ENCODE results near the gene ADAM33. TPM values are rescaled to one million over a fixed set of nuclear protein-coding genes. Genes with fewer than 3 reads are reported as not detected.

Gene ADAM33
- total and polyA plus RNA-seq, 2 of the 8 experiments (the other 6 are each of a cell fraction or from before 2014, with no cell fraction given): 4.2 to 6.0 TPM

- no peak overlapping the region for H2BK20ac ChIP-seq (ENCODE audit: low read length)
- no peaks in the 10 kb centered on the region for H3K23me2 ChIP-seq (ENCODE audit: low read depth, low read length)
- H2BK5ac ChIP-seq (ENCODE audit: low read depth, low read length): no peak overlapping the region
- H3K23ac ChIP-seq (ENCODE audit: insufficient read length): no peak overlapping the region
- H3K27ac ChIP-seq (ENCODE audit: low read depth, low read length): no peak overlapping the region
- H3K9me3 ChIP-seq (ENCODE audit: insufficient read depth in 2 of 2, low read depth in 1 of 2, low read length in 1 of 2): peaks cover 4 to 6% of the 10 kb centered on the region in 2 experiments; a peak in 2 of 4 replicates
- H4K5ac ChIP-seq (ENCODE audit: insufficient read length, low read depth, low read length): no peak overlapping the region
- ChIA-PET CTCF (ENCODE audit: partially characterized antibody) (interaction anchor here (0.6 to 45.1 kb wide), 29 partner anchors 3 to 1833 kb away, joined by 3 to 1432 read pairs (median 3); partner anchors contain the start of genes ADAM33, ADISSP and SIGLEC1), POLR2A (ENCODE audit: partially characterized antibody) (interaction anchor here (1.3 to 1.5 kb wide), 2 partner anchors 44 to 48 kb away, joined by 3 to 4 read pairs; no protein-coding TSS in a partner anchor)
- H4K91ac ChIP-seq (replicated peaks; ENCODE audit: insufficient read length, low read length): no peak overlapping the region
- H2BK15ac ChIP-seq (ENCODE audit: low read length): no peak overlapping the region
- no peak overlapping the region for H3K4me2 ChIP-seq (ENCODE audit: insufficient read depth in 1 of 2, low read depth in 2 of 2, low read length in 2 of 2)
- H3K4me1 ChIP-seq (replicated peaks in 1 of 4; ENCODE audit: control insufficient read depth in 3 of 4, insufficient read depth in 4 of 4, low read length in 3 of 4): no peaks in the 10 kb centered on the region
- no peak overlapping the region for H4K8ac ChIP-seq (ENCODE audit: extremely low read depth, insufficient read depth, low read length)
- no peak overlapping the region for H2AK5ac ChIP-seq (ENCODE audit: low read depth, low read length)
- no peaks in the 10 kb centered on the region for H3K79me2 ChIP-seq (ENCODE audit: control insufficient read depth in 1 of 2, insufficient read depth in 2 of 2, low read length in 2 of 2)
- no peak overlapping the region for H2AFZ ChIP-seq (ENCODE audit: low read length)
- FAIRE-seq (no peak), DNase-seq (ENCODE audit: low read depth in 1 of 2, low spot score in 2 of 2) (no peak)
- H3K27me3 ChIP-seq (replicated peaks in 1 of 4; ENCODE audit: control insufficient read depth in 3 of 4, extremely low read depth in 1 of 4, insufficient read depth in 3 of 4, low read length in 3 of 4): no peaks in the 10 kb centered on the region
- no peak overlapping the region for H3K4ac ChIP-seq (replicated peaks; ENCODE audit: insufficient read length, low read depth, low read length)
- no peaks in the 10 kb centered on the region for H3K79me1 ChIP-seq (ENCODE audit: low read depth, low read length)
- H2BK12ac ChIP-seq (ENCODE audit: low read depth, low read length): no peak overlapping the region
- no peaks in the 10 kb centered on the region for H4K20me1 ChIP-seq (replicated peaks in 1 of 2; ENCODE audit: control insufficient read depth in 1 of 2, insufficient read depth in 2 of 2, low read length in 2 of 2)
- 91% methylated on average over 13 of the region's 15 CpGs; no CpG with 5 or more reads in 1 of the 2 experiments for WGBS, 2 experiments (ENCODE audit: extremely low coverage in 1 of 2, insufficient coverage in 1 of 2, insufficient read length in 1 of 2, insufficient replicate concordance in 2 of 2, low coverage in 1 of 2, low lambda C conversion rate in 2 of 2, missing lambda C conversion rate in 1 of 2)
- H3K18ac ChIP-seq (ENCODE audit: extremely low read depth, low read length): no peak overlapping the region
- H3K4me3 ChIP-seq (ENCODE audit: extremely low read depth in 1 of 4, insufficient read depth in 2 of 4, low read depth in 3 of 4, low read length in 4 of 4): no peak overlapping the region
- H3K56ac ChIP-seq (replicated peaks; ENCODE audit: insufficient read length, low read depth, low read length): no peak overlapping the region
- no peak overlapping the region for H3K14ac ChIP-seq (ENCODE audit: insufficient read length)
- H3K36me3 ChIP-seq (ENCODE audit: control insufficient read depth in 2 of 4, insufficient read depth in 4 of 4, low read length in 3 of 4): no peaks in the 10 kb centered on the region
- H2BK120ac ChIP-seq (replicated peaks; ENCODE audit: low read depth, low read length): no peak overlapping the region
- no peak overlapping the region for H3K9ac ChIP-seq (replicated peaks in 1 of 4; ENCODE audit: extremely low read depth in 1 of 4, low read depth in 3 of 4, low read length in 3 of 4)
- no peak for TF ChIP-seq SP4 (IDR thresholded peaks at IDR 0.05; ENCODE audit: low read length)
- no peak for TF ChIP-seq JUND (IDR thresholded peaks at IDR 0.05; ENCODE audit: low read length)
- TF ChIP-seq SIX5 (IDR thresholded peaks at IDR 0.05; ENCODE audit: low read depth, low read length): no peak
- TF ChIP-seq RAD21 (IDR thresholded peaks at IDR 0.05 in 1 of 2, conservative IDR thresholded peaks at IDR 0.05 in 1 of 2; ENCODE audit: low read depth in 2 of 2, low read length in 2 of 2): no peak
- TF ChIP-seq SAP30 (IDR thresholded peaks at IDR 0.05; ENCODE audit: insufficient read depth, insufficient replicate concordance, low read length): no peak
- TF ChIP-seq EGR1 (IDR thresholded peaks at IDR 0.05; ENCODE audit: borderline replicate concordance, low read depth, low read length): no peak
- TF ChIP-seq KDM1A (IDR thresholded peaks at IDR 0.05; ENCODE audit: borderline replicate concordance, low read length): no peak
- no peak for TF ChIP-seq RNF2 (IDR thresholded peaks at IDR 0.05; ENCODE audit: borderline replicate concordance, low read depth, low read length, missing control alignments, poor library complexity, severe bottlenecking)
- TF ChIP-seq, protein P1, sequence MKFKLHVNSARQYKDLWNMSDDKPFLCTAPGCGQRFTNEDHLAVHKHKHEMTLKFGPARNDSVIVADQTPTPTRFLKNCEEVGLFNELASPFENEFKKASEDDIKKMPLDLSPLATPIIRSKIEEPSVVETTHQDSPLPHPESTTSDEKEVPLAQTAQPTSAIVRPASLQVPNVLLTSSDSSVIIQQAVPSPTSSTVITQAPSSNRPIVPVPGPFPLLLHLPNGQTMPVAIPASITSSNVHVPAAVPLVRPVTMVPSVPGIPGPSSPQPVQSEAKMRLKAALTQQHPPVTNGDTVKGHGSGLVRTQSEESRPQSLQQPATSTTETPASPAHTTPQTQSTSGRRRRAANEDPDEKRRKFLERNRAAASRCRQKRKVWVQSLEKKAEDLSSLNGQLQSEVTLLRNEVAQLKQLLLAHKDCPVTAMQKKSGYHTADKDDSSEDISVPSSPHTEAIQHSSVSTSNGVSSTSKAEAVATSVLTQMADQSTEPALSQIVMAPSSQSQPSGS (IDR thresholded peaks at IDR 0.05; ENCODE audit: low read length): no peak
Observed at GRCh38 chr20:3696745-3697587, 15.2 kb upstream of the ADAM33 start.

Data from H1 (cell line).